K562 (cell line): ENCODE data around the gene ACTN4. TPM values are rescaled to one million over a fixed set of nuclear protein-coding genes. Genes with fewer than 3 reads are reported as not detected.

Source experiments
- ARID2 ChIP-seq: fragments of 450-650 bp; IDR thresholded peaks from 2 replicates; pipeline ENCODE4 v1.6.1; 2017; ENCODE audit warnings: antibody characterized with exemption, mild to moderate bottlenecking
- HDAC3 ChIP-seq: fragments of 450-650 bp; IDR thresholded peaks from 2 replicates; pipeline ENCODE4 v1.6.1; 2018; ENCODE audit warnings: borderline replicate concordance, mild to moderate bottlenecking, moderate library complexity; ENCODE audit not compliant: partially characterized antibody
- MTA1 ChIP-seq: fragments of 450-650 bp; IDR thresholded peaks from 2 replicates; pipeline ENCODE4 v1.6.1; 2017; ENCODE audit warnings: borderline replicate concordance
- MTA2 ChIP-seq: fragments of 450-650 bp; IDR thresholded peaks from 2 replicates; pipeline ENCODE4 v1.6.1; 2016; ENCODE audit warnings: low read depth
- NELFE ChIP-seq: IDR thresholded peaks from 2 replicates; pipeline ENCODE4 v1.6.1; 2011; ENCODE audit warnings: mild to moderate bottlenecking; ENCODE audit not compliant: insufficient read depth, insufficient read length
- NEUROD1 ChIP-seq: fragments of 150-350 bp; IDR thresholded peaks from 2 replicates; pipeline ENCODE4 v1.6.1; 2014; ENCODE audit warnings: borderline replicate concordance, low read length, low read depth; ENCODE audit not compliant: partially characterized antibody
- NFE2 ChIP-seq: IDR thresholded peaks from 2 replicates; pipeline ENCODE4 v1.6.1; 2014; ENCODE audit warnings: antibody characterized with exemption, low read depth
- NFRKB ChIP-seq: fragments of 450-650 bp; IDR thresholded peaks from 2 replicates; pipeline ENCODE4 v1.6.1; 2016; ENCODE audit warnings: low read depth
- PRPF4 ChIP-seq: fragments of 200-400 bp; formaldehyde crosslinking; IDR thresholded peaks from one replicate; pipeline ENCODE4 v1.6.1; 2017; ENCODE audit warnings: low read length, low read depth, mild to moderate bottlenecking; ENCODE audit not compliant: insufficient read depth, poor library complexity, severe bottlenecking
- RAD51 ChIP-seq: fragments of 450-650 bp; IDR thresholded peaks from 2 replicates; pipeline ENCODE4 v1.7.1; 2016; ENCODE audit warnings: low read depth, mild to moderate bottlenecking, borderline replicate concordance
- SRSF9 ChIP-seq: fragments of 200-400 bp; formaldehyde crosslinking; IDR thresholded peaks from 2 replicates; pipeline ENCODE4 v1.6.1; 2017; ENCODE audit warnings: low read depth, low read length, borderline replicate concordance
- TAF7 ChIP-seq: fragments of 450-650 bp; IDR thresholded peaks from 2 replicates; pipeline ENCODE4 v1.6.1; 2016; ENCODE audit warnings: missing genetic modification characterization, missing compliant biosample characterization
- ZBTB7A ChIP-seq: IDR thresholded peaks from 2 replicates; pipeline ENCODE4 v1.6.1; 2011; ENCODE audit warnings: low read depth, mild to moderate bottlenecking, low read length, moderate library complexity, borderline replicate concordance; ENCODE audit not compliant: control insufficient read depth
- ZKSCAN3 ChIP-seq: fragments of 250-450 bp; sonication (Bioruptor Pico); IDR thresholded peaks from 2 replicates; pipeline ENCODE4 v1.4.0; 2020
- ZNF785 ChIP-seq: fragments of 250-450 bp; sonication (Bioruptor Pico); IDR thresholded peaks from 2 replicates; pipeline ENCODE4 v1.4.0; 2020; ENCODE audit warnings: mild to moderate bottlenecking
- polyA plus RNA-seq, 8 experiments: library from polyadenylated mRNA; depleted of rRNA in 4 of 8; stranded (reverse) in 5 of 8; unstranded in 3 of 8; fragments of >200 nt; fragmentation: Nextera tagmentation in 2 of 8; fragmentation: Illumina TruSeq in 1 of 8; extraction: Ambion mirVana in 2 of 8; extraction: Trizol in 1 of 8; gene quantifications; 2 replicates each; pipeline versions ENCODE4 v1.2.1 to v1.2.3, GENCODE V29; 2011 to 2014; ENCODE audit warnings: inconsistent platforms in 1 of 8, missing spikeins in 1 of 8
- total RNA-seq, 7 experiments: library from RNA; depleted of rRNA in 6 of 7; stranded (reverse); fragments of >200 nt in 6 of 7; fragmentation: Illumina TruSeq in 2 of 7; extraction: Trizol in 2 of 7; gene quantifications; 2 replicates each; pipeline versions ENCODE4 v1.2.1 to v1.2.3, GENCODE V29; 2011 to 2021; ENCODE audit warnings: low replicate concordance in 1 of 7
- TF ChIP-seq, protein P1 (sequence below): fragments of 250-450 bp; sonication (Bioruptor Pico); IDR thresholded peaks from 2 replicates; pipeline ENCODE4 v1.5.0; 2020; ENCODE audit warnings: mild to moderate bottlenecking
- TF ChIP-seq, protein P2 (sequence below), 3 experiments: fragments of 200-800 bp in 1 of 3; sonication (Bioruptor generic) in 1 of 3; sonication (generic) in 1 of 3; formaldehyde crosslinking in 1 of 3; IDR thresholded peaks; 2 replicates each; pipeline versions ENCODE4 v1.6.1 to v1.8.0; 2016 to 2022; ENCODE audit warnings: mild to moderate bottlenecking in 2 of 3, missing compliant biosample characterization in 2 of 3, missing genetic modification characterization in 2 of 3, missing genetic modification reagents in 1 of 3
- TF ChIP-seq, protein P3 (sequence below): fragments of 250-450 bp; sonication (Bioruptor Pico); IDR thresholded peaks from 2 replicates; pipeline ENCODE4 v1.5.1; 2021; ENCODE audit warnings: mild to moderate bottlenecking
- TF ChIP-seq, protein P4 (sequence below): fragments of 250-450 bp; sonication (Bioruptor Pico); IDR thresholded peaks from 2 replicates; pipeline ENCODE4 v1.4.0; 2020; ENCODE audit warnings: borderline replicate concordance

Gene ACTN4
- total and polyA plus RNA-seq, 9 of the 15 experiments (the other 6 are each of a cell fraction or from before 2014, with no cell fraction given) = 3.1 to 385 (median 125) TPM

DNA sequence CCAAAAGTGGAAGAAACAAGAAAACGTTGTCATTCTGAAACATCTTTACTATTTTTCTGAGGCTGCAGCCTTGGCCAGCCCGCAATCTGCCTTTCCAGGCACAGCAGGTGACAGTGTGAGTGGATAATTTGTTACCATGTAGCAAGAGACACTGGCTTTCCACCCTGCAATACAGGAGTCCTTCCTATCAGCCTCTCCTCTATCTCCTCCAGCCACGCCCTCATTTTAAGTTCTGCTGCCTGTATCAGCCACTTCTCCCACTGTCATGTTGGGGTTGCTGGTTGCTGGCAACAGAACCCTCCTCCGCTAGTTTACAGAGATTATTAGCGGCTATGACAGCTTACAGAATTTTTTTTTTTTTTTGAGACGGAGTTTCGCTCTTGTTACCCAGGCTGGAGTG is 133.6 kb downstream of the ACTN4 start (continued):
- no peak for TF ChIP-seq ZNF785 (CRISPR knock-in tag)
- TF ChIP-seq, protein P1, sequence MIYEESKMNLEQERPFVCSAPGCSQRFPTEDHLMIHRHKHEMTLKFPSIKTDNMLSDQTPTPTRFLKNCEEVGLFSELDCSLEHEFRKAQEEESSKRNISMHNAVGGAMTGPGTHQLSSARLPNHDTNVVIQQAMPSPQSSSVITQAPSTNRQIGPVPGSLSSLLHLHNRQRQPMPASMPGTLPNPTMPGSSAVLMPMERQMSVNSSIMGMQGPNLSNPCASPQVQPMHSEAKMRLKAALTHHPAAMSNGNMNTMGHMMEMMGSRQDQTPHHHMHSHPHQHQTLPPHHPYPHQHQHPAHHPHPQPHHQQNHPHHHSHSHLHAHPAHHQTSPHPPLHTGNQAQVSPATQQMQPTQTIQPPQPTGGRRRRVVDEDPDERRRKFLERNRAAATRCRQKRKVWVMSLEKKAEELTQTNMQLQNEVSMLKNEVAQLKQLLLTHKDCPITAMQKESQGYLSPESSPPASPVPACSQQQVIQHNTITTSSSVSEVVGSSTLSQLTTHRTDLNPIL (CRISPR knock-in tag) = no peak
- no peak for TF ChIP-seq NEUROD1
- TF ChIP-seq SRSF9 = no peak
- TF ChIP-seq ZBTB7A = no peak
- TF ChIP-seq HDAC3 = no peak
- TF ChIP-seq, protein P2, sequence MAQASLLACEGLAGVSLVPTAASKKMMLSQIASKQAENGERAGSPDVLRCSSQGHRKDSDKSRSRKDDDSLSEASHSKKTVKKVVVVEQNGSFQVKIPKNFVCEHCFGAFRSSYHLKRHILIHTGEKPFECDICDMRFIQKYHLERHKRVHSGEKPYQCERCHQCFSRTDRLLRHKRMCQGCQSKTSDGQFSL (CRISPR knock-in tag; IDR thresholded peaks at IDR 0.05) = no peak
- TF ChIP-seq, protein P2 (tag; IDR thresholded peaks at IDR 0.05) = no peak
- TF ChIP-seq NFRKB = no peak
- TF ChIP-seq NELFE = no peak
- TF ChIP-seq TAF7 = no peak
- no peak; the same call in 1 of the 2 replicates for TF ChIP-seq NFE2
- no peak for TF ChIP-seq PRPF4
- peak; percentile 68 for TF ChIP-seq MTA2
- no peak for TF ChIP-seq RAD51
- TF ChIP-seq, protein P3, sequence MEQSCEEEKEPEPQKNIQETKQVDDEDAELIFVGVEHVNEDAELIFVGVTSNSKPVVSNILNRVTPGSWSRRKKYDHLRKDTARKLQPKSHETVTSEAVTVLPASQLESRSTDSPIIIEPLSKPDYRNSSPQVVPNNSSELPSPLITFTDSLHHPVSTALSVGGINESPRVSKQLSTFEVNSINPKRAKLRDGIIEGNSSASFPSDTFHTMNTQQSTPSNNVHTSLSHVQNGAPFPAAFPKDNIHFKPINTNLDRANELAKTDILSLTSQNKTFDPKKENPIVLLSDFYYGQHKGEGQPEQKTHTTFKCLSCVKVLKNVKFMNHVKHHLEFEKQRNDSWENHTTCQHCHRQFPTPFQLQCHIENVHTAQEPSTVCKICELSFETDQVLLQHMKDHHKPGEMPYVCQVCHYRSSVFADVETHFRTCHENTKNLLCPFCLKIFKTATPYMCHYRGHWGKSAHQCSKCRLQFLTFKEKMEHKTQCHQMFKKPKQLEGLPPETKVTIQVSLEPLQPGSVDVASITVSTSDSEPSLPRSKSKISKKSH (CRISPR knock-in tag) = no peak
- TF ChIP-seq MTA1 = peak; percentile 18; the same call in 1 of the 2 replicates
- no peak for TF ChIP-seq ARID2
- TF ChIP-seq, protein P4, sequence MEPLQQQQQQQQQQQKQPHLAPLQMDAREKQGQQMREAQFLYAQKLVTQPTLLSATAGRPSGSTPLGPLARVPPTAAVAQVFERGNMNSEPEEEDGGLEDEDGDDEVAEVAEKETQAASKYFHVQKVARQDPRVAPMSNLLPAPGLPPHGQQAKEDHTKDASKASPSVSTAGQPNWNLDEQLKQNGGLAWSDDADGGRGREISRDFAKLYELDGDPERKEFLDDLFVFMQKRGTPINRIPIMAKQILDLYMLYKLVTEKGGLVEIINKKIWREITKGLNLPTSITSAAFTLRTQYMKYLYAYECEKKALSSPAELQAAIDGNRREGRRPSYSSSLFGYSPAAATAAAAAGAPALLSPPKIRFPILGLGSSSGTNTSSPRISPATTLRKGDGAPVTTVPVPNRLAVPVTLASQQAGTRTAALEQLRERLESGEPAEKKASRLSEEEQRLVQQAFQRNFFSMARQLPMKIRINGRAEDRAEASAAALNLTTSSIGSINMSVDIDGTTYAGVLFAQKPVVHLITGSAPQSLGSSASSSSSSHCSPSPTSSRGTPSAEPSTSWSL (CRISPR knock-in tag) = no peak
- no peak for TF ChIP-seq ZKSCAN3
